T follicular helper cell (primary cell): ENCODE measurements around the gene RACGAP1.

Experiments used
- DNase-seq: peaks from one replicate; pipeline ENCODE4 v3.0.0-alpha.2; 2020; ENCODE audit warnings: low read depth

RACGAP1 gene

DNA sequence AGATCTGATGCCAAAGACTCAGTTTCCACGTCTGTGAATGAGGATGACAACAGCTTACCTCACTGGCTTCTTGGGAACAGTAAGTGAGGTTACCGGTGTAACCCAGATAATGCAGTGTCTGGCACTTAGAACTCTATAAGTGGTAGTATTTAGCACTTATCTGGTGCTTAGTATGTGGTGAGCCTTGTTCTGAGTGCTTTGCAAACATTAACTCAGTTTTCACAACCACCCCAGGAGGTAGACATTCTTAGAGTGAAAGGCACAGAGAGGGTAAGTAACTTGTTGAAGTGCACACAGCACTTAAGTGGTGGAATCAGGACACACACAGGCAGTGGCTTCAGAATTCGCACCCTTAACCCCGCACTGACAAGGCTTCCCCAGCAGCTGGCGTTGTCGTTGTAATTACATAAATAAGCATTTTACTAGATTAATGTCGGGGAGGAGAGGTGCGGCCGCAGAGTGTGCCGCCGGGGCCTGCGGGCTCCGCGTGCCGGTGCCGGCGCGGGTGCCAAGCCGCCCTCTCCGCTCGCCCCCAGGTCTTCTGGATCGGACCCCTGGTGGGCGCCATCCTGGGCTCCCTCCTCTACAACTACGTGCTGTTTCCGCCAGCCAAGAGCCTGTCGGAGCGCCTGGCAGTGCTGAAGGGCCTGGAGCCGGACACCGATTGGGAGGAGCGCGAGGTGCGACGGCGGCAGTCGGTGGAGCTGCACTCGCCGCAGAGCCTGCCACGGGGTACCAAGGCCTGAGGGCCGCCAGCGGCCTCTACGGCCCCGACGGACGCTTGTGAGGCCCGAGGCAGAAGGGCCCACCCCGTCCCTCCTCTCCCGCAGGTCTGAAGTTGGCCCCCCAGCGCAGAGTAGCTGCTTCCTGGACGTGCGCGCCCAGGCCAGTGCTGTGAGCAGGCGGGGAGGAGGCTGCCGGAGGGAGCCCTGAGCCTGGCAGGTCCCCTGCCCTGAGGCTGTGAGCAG lies 70.1 kb downstream of the RACGAP1 start:
- DNase-seq, result no peak

DNA sequence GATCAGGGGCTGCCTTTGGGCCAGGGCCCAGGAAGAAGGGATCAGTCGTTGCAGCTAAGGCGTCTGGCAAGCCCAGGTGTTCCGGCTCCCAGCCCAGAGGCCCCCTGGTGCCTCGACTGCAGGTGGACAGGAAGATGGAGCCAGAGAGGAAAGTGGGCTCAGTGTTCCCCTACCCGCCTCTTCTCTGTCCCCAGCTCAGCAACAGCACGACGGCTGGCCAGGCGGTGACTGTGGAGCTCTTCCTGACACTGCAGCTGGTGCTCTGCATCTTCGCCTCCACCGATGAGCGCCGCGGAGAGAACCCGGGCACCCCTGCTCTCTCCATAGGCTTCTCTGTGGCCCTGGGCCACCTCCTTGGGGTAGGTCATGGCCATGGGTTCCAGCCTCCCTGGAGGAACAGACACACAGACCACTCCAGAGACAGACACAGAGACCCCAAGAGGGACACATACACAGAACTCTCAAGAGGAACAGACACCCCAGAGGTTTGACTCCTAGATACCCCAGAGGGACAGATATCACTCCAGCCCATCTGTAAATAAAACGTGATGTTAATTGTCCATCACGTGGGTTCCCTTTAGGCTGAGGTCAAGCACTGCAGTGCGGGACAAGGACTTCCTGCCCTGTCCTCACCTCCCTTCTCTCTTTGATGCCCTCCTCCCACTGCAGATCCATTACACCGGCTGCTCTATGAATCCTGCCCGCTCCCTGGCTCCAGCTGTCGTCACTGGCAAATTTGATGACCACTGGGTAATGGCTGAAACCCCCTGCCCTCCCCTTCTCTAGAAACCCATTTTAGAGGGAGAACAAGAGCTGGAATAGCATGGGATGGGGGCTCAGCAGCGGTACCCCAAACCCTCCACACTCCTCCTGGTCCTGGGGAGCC lies 71.1 kb downstream of the RACGAP1 start:
- no peak for DNase-seq

DNA sequence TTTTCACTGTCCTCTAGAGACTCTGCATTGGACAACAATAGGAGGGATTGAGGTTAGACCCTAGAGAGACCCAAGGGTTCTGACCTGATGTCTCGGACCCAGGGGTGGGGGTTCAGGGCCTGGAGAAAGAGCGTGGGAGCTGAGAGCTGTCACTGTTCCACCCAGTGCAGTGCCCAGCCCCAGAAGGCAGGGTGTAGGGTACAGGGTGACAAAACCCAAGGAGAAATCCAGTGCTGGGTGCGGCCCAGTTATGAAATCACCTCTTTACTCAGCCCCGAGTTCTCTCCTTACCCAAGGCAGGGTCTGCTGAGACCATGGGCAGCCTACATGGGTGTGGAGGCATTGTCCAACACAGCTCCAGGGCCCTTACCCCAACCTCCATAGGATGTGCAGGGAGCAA lies 72.1 kb downstream of the RACGAP1 start:
- no peak for DNase-seq

DNA sequence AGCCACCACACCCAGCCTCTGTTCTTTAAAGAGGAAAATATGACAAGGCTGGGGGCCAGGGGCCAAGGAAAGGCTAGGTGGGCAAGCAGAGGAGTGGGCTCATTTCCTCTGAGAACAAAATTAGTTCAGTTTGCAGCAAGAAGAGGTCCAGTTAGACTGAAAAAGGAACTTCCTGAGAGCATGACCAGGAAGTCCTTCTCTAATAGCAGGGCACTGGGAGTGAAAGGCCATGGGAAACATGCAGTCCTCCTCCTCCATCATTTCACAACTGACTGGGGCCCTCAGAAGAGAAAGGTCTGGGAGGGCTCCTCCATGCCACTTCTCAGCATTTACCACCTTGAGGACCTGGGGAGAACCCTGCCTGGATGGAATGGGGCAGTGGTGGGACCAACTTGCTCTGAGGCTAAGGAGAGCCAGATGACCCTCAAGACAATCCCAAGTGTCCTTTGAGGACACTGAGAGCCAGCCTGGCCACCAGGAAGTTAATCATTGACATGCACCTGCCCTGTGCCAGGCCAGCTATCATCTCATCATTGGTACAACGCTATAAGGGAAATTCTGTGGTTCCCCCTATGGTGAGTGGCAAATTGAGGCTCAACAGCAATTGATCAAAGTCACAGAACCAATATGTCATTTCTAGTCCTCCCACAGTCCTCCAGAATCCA lies 72.8 kb downstream of the RACGAP1 start:
- DNase-seq, result no peak

DNA sequence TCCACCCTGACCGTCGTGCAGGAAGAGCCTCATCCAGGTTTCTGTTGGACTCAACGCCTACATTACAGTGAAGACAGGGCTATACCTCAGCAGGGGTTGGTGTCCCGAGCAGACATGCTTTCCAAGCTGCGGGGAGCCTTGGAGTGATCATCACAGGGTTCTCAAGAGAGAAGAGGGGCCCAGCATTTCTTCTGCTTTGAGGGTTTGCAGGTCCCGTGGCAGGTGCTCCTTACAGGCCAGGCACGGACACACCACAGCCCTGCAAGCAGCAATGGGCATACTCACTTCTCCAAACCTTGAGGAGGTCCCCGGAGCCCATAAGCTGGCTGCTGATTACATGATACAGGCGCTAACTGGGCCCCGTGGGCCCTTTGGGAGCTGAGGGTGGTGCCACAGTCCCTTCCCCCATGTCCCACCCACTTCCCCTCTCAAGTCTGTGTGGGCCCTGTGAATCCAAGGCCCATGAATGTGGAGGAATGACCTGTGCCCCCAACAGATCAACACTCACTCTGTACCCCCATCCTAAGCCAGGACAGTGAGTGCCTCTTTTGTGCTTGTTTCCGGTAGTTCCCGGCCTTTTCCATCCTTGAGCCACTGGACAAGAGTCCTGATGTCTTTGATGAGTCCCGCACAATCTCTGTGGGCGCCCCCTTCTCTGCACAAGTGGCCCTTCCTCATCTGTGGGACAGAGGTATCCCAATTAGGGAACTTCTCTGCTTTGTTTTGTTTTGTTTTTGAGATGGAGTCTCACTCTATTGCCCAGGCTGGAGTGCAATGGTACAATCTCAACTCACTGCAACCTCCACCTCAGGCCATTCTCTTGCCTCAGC lies 73.7 kb downstream of the RACGAP1 start:
- no peak for DNase-seq

DNA sequence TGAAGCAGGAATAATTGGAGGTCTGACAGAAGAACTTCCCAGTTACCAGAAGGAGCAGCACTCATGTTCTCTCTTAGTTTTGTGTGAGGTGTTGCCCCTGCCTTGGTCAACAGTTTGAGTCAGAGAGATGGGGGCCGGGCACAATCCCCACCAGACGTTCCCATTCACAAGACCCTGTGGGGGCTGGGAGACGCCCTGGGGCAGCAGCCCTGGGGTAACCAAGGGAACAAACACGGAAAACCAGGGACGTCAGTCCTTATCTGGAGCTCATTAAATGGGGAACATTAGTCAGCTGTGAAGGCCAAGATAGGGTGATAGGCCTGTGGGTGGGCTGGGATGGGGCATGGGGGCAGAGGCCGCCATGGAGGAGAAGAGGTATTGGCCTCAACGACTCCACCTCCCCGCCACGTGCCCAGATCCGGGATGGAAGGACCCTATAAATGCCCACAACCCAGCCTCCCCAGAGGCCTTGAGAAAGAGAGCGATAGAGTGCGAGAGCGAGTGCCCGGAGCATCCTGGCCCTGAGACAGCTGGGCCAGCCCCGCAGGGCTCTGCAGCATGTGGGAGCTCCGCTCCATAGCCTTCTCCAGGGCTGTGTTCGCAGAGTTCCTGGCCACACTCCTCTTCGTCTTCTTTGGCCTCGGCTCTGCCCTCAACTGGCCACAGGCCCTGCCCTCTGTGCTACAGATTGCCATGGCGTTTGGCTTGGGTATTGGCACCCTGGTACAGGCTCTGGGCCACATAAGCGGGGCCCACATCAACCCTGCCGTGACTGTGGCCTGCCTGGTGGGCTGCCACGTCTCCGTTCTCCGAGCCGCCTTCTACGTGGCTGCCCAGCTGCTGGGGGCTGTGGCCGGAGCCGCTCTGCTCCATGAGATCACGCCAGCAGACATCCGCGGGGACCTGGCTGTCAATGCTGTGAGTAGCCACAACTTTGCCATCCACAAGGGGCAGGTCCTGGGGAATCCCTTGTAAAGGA lies 74.7 kb downstream of the RACGAP1 start, which contains the start of gene AQP2:
Gene AQP2, plus strand, starts transcription at position 465 of the 979 bp plus-strand sequence. Its CDS starts 94 bp downstream, at position 559.
- no peak for DNase-seq

DNA sequence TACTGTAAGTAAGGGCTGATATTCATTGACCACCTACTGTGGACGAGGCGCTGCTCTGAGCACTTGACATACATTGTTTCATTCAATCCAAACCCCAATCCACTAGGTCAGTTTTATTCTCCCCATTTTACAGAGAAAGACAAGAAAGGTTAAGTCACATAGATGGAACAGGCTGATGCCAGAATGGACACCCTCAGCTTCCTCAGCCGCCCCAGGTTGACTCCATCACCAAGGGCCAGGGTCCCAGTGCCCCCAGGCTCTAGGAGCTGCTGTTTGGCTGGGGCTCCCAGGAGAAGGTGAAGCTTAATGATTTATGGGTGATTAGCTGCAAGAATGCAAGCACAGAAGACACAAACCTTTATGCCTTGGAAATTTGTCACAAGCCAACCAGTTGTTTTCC lies 75.4 kb downstream of the RACGAP1 start:
- no peak for DNase-seq

DNA sequence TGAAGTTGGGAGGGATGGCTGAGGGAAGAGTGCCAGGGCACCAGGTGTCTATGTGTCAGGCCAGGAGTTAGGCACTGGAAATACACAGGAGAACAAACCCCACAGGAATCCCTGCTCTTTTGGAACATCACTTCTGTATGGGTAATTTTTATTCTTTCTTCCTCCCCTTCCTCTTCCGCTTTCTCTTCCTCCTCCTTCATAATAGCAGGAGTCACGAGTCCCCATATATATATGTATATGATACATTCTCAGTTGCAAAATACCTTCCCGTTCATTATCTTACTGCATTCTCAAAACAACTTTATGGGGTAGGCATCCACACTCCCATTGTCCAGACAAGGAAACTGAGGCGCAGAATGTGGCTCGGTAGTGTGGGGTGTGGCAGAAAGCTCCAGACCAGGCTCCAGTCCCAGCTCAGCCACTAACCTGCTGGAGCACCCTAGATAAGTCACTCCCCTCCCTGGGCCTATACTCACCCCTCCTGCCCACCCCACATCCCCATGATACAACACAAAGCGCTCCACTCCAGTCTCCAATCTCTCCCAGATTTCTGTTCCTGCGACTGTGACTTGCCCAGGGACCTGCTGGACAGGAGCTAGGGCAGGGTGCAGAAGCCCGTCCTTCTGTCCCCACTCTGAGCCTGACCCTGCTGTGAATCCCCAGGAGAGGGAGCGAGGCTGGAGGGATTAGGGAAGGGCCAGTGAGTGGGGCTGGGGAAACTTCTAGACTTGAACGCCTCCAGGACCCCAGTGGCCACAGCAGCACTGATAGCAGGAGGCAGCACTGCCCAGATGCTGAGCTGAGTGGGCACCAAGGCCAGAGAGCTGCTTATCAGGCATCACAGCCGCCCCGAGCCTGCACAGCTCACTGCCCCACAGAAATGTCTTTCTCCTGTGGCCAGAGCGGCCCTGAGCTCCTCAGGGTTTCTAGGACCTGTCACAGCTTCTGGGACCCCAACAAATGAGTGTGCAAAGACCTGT lies 76.1 kb downstream of the RACGAP1 start:
- DNase-seq, result no peak

DNA sequence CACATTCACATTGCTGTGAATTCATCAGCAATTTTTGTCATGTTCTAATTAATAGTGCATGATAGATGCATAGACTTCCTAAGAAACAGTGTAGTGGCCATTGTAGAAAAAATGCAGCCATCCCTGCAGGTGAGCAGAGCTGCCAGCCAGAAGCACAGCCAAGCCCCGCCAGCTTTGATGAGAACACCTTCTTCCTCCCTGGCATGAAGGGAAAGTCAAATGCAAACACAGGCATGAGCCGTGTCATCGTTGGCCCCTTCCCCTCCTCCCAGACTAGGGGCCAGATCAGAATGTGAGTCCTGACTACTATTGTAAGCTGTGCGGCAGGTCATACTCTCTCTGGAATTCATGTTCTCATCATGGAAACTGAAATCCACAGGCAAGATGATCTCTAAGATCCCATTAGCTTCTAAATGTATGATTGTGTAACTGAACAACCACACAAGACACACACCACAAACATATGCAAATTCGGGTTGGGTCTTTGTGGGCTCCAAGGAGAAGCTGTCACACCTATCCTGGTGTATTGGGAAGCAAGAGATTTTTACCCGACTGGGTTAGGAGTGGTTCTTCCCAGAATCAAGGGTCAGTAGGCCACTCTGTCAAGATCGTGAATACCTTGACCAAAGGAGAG lies 77.6 kb downstream of the RACGAP1 start:
- DNase-seq, result no peak

DNA sequence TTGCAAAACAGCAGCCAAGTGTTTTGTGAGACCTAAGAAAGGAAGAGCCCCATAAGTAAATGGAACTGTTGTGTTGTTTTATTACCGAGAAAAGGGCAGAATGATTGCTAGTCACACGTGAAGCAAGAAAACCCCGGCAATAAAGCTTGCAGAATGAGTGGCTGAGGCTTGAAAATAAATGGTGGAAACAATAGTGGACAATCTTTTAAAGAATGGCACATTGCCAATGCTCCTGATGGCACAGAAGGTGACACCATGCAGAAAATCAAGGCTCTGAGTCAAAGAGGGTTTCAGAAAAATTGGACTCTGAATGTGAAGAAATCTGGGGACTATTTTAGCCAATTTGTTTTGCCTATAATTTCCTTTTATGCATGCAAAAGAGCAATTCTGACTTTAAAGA lies 78.8 kb downstream of the RACGAP1 start:
- DNase-seq, result no peak

DNA sequence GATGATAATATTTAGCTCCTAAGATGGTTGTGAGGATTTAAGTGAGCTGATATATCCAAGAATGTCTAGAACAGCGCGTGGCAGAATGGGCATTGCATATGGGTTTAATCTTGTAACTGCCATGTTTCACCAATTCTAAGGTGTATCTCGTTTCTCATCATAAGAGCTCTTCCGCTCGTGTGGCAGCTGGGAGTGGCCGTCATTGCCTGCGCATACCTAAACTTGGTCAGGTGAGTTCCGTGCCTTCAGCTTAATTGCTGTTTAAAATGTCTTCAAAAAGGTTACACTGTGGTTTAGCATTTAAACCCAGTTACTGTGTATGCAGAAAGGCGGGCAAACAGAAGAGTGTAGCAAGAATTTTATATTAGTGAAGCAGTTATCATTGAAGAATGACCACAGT lies 79.2 kb downstream of the RACGAP1 start:
- DNase-seq, result no peak

DNA sequence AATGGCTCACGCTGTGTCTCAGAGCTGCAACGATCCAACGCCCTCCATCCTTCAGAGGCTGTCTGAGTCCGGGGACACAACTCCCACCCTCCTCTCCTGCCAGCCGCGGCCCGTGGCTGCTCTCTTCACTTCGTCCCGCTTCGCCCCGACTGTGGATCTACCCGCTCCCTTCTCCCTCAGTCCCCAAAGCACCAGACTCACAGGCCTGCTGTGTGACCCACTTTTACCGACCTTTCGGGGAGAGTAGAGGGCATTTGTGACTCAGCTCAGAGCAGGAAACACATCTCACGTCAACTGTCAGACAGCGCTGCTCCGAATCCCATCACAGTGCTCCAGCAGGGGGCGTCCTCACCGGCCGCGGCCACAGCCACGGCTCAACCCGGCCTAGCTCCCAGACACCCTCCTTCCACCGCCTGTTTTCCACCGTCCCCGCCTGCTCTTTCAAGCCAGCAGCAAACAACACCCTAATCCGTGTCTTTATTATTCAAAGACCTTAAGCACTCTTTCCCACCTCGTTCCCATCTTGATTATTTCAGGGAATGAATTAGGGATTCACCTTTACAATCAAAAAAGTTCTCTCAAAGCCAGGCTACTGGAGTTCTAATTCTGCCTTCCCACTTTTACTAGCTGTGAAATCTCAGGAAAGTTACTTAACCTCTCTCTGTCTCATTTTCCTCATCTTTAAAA lies 79.8 kb downstream of the RACGAP1 start:
- peak; percentile 62 for DNase-seq

DNA sequence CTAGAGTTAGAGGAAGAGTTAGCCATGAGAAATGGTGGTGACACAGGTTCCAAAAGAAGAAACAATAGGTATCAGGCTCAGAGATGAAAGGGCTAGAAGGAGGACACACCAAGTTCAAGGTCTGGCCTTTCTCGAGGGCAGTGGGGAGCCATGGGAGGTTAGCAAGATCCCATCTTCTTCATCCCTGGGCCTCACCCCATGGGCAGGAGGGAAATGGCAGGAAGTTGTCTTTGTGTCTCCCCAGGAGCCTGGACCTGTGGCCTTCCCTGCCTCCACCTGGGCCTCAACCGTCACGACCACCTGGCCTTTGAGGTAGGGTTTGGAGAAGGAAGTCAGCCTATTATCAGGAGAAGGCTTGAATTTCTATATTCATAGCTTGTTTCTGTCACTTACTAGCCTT lies 80.6 kb downstream of the RACGAP1 start:
- DNase-seq, result no peak

DNA sequence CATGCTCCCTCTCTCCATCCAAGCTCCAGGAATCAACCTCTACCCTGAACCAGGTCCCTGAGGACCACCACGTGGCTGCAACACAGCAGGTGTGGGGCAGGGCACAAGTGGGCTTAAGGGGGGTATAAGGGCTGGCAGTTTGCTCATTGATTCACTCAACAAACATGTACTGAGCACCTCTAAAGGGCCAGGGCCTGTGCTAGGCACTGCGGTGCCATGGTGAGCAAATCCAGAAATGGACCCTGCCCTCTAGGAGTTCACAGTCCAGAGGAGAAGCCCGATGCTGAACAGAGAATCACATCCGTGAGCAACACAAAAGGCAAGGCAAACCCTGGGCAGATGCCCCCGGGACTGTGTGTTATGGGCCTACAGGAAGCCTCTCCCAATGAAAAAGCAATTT lies 81.2 kb downstream of the RACGAP1 start:
- no peak for DNase-seq

DNA sequence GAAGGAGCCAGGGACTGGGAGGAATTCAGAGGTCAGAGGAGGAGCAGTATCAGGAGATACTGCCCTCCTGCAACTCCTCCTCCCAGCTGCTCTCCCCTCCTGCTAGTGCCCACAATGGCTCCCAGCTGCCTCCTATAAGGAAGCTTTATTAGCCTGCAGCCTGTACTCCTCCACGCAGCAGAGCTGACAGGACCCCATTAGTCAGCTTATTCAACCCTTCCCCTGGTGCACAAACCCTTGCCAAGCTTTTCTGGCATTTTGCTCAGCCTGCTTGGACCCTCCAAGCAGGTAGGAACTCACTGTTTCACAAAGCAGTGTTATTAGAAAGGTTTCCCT lies 81.7 kb downstream of the RACGAP1 start:
- DNase-seq, result no peak

DNA sequence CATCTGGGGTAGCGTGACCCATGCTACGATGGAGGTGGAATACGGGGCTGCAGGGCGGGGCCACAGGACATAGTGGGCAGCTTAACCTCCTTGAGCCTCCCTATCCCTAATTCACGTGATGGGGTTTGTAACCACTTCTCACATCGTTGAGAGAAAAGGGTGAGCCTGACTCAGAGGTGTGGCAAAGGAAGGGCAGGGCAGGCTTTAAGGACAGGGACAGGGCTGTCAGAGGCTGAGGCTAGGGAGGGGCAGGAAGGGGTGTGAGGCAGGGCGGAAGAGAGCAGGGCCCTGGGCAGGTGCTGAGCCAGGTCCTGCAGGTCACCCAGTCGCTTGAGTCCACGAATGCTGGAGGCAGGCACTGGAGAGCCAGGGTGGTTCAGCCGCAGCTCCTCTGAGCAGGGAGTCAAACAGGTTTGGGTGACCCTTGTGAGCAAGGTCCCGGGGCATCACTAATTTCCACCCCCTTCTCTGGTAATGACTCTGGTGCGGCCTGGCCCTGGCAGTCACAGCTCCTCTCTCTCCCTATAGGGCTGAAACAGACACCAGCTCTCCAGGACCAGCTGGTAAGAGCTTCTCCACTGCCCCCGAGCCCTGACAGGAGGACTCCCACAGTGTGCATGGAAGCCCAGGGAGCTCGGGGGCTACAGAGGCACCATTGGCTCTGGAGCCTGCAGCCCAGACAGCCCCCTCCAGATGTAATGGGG lies 82.2 kb downstream of the RACGAP1 start:
- DNase-seq, result no peak

DNA sequence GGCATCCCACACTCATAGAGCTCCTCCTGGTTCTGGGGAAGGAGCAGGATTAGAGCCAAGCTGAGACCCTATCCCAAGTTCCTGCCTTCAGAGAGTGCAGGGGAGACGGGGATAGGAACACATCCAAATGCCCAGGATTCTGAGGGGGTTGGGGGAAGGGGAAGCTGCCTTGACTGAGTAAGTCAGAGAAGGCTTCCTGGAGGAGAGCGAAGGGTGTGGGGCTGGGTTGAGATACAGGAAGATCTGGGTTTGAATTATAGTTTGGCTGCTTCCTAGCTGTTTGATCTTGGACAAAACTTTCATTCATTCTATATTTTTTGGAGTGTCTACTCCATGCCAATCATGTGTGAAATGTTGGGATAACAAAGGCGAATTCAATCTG lies 82.8 kb downstream of the RACGAP1 start:
- no peak for DNase-seq
